ENCODE measurements around the gene ADRM1. TPM values are rescaled to one million over a fixed set of nuclear protein-coding genes. Genes with fewer than 3 reads are reported as not detected.
A peak's percentile ranks its signal among the peaks of the same experiment; 100 is the strongest.

The ADRM1 gene
- total and polyA plus RNA-seq, 12 donors, result 50.6 to 254 (median 126) TPM

DNA sequence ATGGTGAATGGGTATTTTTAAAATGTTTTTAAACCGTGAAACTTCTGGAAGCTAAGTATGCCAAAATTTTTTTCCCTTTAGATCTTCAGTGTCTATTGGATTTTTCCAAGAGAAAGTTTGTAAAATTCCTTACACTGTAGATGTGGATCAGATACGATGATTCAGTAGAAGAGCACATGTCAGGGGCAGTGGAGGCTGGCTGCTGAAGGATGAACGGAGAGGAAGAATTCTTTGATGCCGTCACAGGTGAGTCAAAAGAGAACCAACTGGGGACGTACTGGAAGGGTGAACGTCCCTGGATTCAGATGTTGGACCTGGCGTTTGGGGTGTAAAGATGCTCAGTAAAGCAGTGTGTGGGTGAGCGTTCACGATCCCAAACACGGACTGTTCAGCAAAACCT, 46.8 kb upstream of the ADRM1 start:
- no peak for TF ChIP-seq POLR2A (IDR thresholded peaks at IDR 0.05)
- TF ChIP-seq, protein P1, sequence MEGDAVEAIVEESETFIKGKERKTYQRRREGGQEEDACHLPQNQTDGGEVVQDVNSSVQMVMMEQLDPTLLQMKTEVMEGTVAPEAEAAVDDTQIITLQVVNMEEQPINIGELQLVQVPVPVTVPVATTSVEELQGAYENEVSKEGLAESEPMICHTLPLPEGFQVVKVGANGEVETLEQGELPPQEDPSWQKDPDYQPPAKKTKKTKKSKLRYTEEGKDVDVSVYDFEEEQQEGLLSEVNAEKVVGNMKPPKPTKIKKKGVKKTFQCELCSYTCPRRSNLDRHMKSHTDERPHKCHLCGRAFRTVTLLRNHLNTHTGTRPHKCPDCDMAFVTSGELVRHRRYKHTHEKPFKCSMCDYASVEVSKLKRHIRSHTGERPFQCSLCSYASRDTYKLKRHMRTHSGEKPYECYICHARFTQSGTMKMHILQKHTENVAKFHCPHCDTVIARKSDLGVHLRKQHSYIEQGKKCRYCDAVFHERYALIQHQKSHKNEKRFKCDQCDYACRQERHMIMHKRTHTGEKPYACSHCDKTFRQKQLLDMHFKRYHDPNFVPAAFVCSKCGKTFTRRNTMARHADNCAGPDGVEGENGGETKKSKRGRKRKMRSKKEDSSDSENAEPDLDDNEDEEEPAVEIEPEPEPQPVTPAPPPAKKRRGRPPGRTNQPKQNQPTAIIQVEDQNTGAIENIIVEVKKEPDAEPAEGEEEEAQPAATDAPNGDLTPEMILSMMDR (IDR thresholded peaks at IDR 0.05), result no peak

DNA sequence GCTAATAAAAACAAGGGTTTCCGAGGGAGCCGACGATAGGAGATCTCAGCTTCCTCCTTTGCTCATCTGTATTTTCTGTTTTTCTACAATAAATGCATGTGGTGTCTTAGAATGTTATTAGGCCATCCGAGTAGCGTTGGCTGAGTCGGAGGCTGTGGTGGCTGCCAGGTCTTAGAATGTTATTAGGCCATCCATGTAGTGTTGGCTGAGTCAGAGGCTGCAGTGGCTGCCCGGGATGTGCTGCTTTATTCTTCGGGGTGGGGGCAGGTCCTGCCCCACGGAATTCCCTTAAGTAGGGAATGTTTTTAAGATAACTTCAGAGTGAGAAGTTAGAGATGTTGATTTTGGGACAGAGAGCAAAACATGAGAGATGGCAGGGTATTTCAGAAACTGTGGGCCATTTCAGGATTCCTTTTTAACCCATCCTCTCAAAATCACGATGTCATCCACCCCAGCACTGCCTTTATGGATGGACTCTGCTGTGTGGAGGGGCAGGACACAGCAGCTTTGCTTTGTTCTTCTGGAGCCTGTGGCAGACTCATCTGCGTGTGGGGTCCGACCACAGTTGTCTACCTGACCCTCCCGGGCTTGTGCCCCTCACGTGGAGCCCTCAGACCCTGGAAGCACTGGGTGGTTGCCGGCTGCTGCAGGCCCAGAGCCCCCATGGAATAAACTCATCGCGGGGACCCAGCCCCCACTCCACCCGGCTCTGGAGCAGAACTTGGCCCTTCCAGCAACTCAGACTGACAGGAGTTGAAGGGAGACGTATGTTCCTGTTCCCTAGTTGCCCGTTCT, 44.1 kb upstream of the ADRM1 start:
- Histone ChIP-seq H3K4me3 (no peak overlapping the region), H3K9me3 (replicated peaks in 1 of 3) (no peaks in the 10 kb centered on the region), H3K36me3 (replicated peaks in 1 of 2) (peaks cover 0 to 56% of the 10 kb centered on the region in 2 donors), H3K4me1 (replicated peaks in 1 of 2) (peaks cover 7 to 9% of the 10 kb centered on the region in 2 donors), H3K27ac (peak overlapping the region in 1 of 5 donors; percentile 45), H3K27me3 (no peaks in the 10 kb centered on the region)
- DNase-seq, result peak in 6 of 7 donors; percentile 69 to 82 (median 76)
- TF ChIP-seq, protein P1 (IDR thresholded peaks at IDR 0.05), result no peak
- no peak for TF ChIP-seq POLR2A (IDR thresholded peaks at IDR 0.05)
- intact Hi-C loops (cut with DNase I), result no loop called here
- WGBS, 4 donors, result 61 to 66% (median 63%) methylated on average over 18 to 20 of the region's 20 CpGs

More for the DNA sequence above, 46.8 kb upstream of the ADRM1 start:
- Histone ChIP-seq H3K27ac (no peak overlapping the region), H3K9me3 (replicated peaks in 1 of 3) (no peaks in the 10 kb centered on the region), H3K36me3 (replicated peaks in 1 of 2) (peaks cover 0 to 34% of the 10 kb centered on the region in 2 donors), H3K4me1 (replicated peaks in 1 of 2) (peaks cover 7 to 9% of the 10 kb centered on the region in 2 donors), H3K27me3 (no peaks in the 10 kb centered on the region), H3K4me3 (no peak overlapping the region)
- intact Hi-C loops (cut with DNase I), result no loop called here
- DNase-seq, result no peak
- WGBS, 4 donors, result 91 to 93% (median 93%) methylated on average over 10 of the region's 10 CpGs

DNA sequence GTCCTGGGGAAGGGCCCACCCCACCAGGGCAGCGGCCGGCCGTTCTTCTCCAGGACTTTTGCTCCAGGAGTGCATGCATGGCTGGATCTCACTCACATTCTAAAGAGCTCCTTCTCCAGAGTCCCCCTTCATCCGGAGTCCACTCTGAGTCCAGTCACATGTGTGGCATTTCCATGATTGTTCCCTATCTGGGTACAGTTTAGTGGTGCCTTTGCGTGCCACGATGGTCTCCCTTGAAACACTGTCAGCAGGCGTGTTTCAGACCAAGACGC, 43.6 kb upstream of the ADRM1 start:
- intact Hi-C loops (cut with DNase I), result no loop called here
- TF ChIP-seq, protein P1 (IDR thresholded peaks at IDR 0.05), result no peak
- no peak for TF ChIP-seq POLR2A (IDR thresholded peaks at IDR 0.05)
- H3K9me3 ChIP-seq (replicated peaks in 1 of 3), result no peaks in the 10 kb centered on the region
- DNase-seq, result no peak
- peaks cover 7 to 9% of the 10 kb centered on the region in 2 donors for H3K4me1 ChIP-seq (replicated peaks in 1 of 2)
- 90 to 95% (median 94%) methylated on average over 7 to 8 of the region's 8 CpGs for WGBS, 4 donors
- no peak overlapping the region for H3K4me3 ChIP-seq
- no peaks in the 10 kb centered on the region for H3K27me3 ChIP-seq
- peaks cover 0 to 61% of the 10 kb centered on the region in 2 donors for H3K36me3 ChIP-seq (replicated peaks in 1 of 2)
- peak overlapping the region in 1 of 5 donors; percentile 45 for H3K27ac ChIP-seq

DNA sequence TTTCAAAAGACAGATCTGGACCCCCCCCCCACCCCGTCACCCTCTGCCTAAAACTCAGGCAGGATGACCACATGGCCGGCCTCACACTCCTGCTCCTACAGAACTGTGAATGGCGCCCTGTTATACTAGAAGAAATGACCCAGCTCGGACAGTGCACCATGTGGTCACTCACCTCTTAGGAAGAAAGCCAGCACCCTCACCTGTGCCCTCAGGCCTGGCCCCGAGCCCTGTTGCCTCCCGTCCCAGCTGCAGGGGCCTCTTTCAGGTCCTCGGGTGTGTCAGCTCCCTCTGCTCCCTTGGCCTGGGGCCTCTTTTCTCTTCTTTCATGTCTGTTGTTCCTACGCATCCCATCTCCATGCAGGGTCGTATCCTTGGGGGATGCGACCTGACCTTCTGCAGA, 40.7 kb upstream of the ADRM1 start:
- Histone ChIP-seq H3K27me3 (no peaks in the 10 kb centered on the region), H3K9me3 (replicated peaks in 1 of 3) (no peaks in the 10 kb centered on the region), H3K27ac (no peak overlapping the region), H3K4me3 (no peak overlapping the region), H3K4me1 (replicated peaks in 1 of 2) (peaks cover 7 to 10% of the 10 kb centered on the region in 2 donors), H3K36me3 (replicated peaks in 1 of 2) (peaks cover 0 to 56% of the 10 kb centered on the region in 2 donors)
- WGBS, 4 donors, result 92 to 96% (median 95%) methylated on average over 9 to 10 of the region's 10 CpGs
- intact Hi-C loops (cut with DNase I), result no loop called here
- DNase-seq, result no peak
- TF ChIP-seq POLR2A (IDR thresholded peaks at IDR 0.05), result no peak
- TF ChIP-seq, protein P1 (IDR thresholded peaks at IDR 0.05), result no peak

Measured in adrenal gland (tissue), 12 donors.